Neuronal stem cell (in vitro differentiated cells): ENCODE data around the gene WDPCP.
"Not testable (repeated sequence)": the region's sequence is repeated elsewhere in the genome, so short reads cannot be mapped to it uniquely, and the experiment has no call there.

Experiments used
- DNase-seq: peaks from one replicate; pipeline ENCODE4 v3.0.0-alpha.2; 2013; ENCODE audit warnings: low spot score
- H2AFZ ChIP-seq: one replicate; pipeline ENCODE4 v1.6.1; 2013; ENCODE audit warnings: mild to moderate bottlenecking, low read length, inconsistent platforms
- H2AK5ac ChIP-seq: 2 replicates; pipeline ENCODE4 v1.6.1; 2013; ENCODE audit warnings: low read depth, mild to moderate bottlenecking, inconsistent platforms, low read length, moderate library complexity, mixed read lengths
- H2BK120ac ChIP-seq: 2 replicates; pipeline ENCODE4 v1.6.1; 2013; ENCODE audit warnings: low read depth, mild to moderate bottlenecking, inconsistent platforms, low read length, moderate library complexity, mixed read lengths
- H2BK12ac ChIP-seq: one replicate; pipeline ENCODE4 v1.6.1; 2013; ENCODE audit warnings: low read length, inconsistent platforms
- H2BK15ac ChIP-seq: 2 replicates; pipeline ENCODE4 v1.6.1; 2013; ENCODE audit warnings: mild to moderate bottlenecking, low read length, inconsistent platforms, mixed read lengths
- H2BK5ac ChIP-seq: one replicate; pipeline ENCODE4 v1.6.1; 2013; ENCODE audit warnings: inconsistent platforms, mild to moderate bottlenecking, low read length, moderate library complexity
- H3K14ac ChIP-seq: one replicate; pipeline ENCODE4 v1.6.1; 2013; ENCODE audit warnings: low read length, inconsistent platforms
- H3K18ac ChIP-seq: 2 replicates; pipeline ENCODE4 v1.6.1; 2013; ENCODE audit warnings: low read length, inconsistent platforms
- H3K23ac ChIP-seq: 2 replicates; pipeline ENCODE4 v1.6.1; 2013; ENCODE audit warnings: low read depth, mild to moderate bottlenecking, mixed read lengths, low read length, inconsistent platforms; ENCODE audit not compliant: poor library complexity
- H3K27ac ChIP-seq: replicated peaks from 3 replicates; pipeline ENCODE4 v1.5.1; 2013; ENCODE audit warnings: low read length, inconsistent platforms
- H3K27me3 ChIP-seq, 3 experiments: 2 replicates each; pipeline ENCODE4 v1.6.1; 2013; ENCODE audit warnings: low read length in 3 of 3, mild to moderate bottlenecking in 2 of 3, inconsistent platforms in 1 of 3, low read depth in 1 of 3, mixed read lengths in 1 of 3, moderate library complexity in 1 of 3; ENCODE audit not compliant: control insufficient read depth in 3 of 3, insufficient read depth in 3 of 3
- H3K36me3 ChIP-seq, 2 donors: replicated peaks in 1 of 2; 2 replicates each; pipeline ENCODE4 v1.6.1; 2013; ENCODE audit warnings: low read length in 2 of 2; ENCODE audit not compliant: control insufficient read depth in 2 of 2, insufficient read depth in 2 of 2
- H3K4ac ChIP-seq: 2 replicates; pipeline ENCODE4 v1.6.1; 2013; ENCODE audit warnings: inconsistent platforms, mild to moderate bottlenecking, low read length, moderate library complexity
- H3K4me1 ChIP-seq, 2 donors: 1 replicate in 1 of 2; 2 replicates in 1 of 2; pipeline ENCODE4 v1.6.1; 2013; ENCODE audit warnings: low read length in 2 of 2, low read depth in 1 of 2; ENCODE audit not compliant: control insufficient read depth in 2 of 2, insufficient read depth in 1 of 2
- H3K4me2 ChIP-seq: one replicate; pipeline ENCODE4 v1.6.1; 2013; ENCODE audit warnings: mild to moderate bottlenecking, low read length, inconsistent platforms; ENCODE audit not compliant: insufficient read depth, poor library complexity, severe bottlenecking
- H3K4me3 ChIP-seq, 2 donors: 2 replicates each; pipeline ENCODE4 v1.5.1; 2013; ENCODE audit warnings: low read length in 2 of 2, mild to moderate bottlenecking in 2 of 2, inconsistent platforms in 1 of 2, moderate library complexity in 1 of 2
- H3K79me1 ChIP-seq: one replicate; pipeline ENCODE4 v1.6.1; 2013; ENCODE audit warnings: low read depth, mild to moderate bottlenecking, inconsistent platforms, low read length, moderate library complexity
- H3K9ac ChIP-seq: one replicate; pipeline ENCODE4 v1.6.1; 2013; ENCODE audit warnings: mild to moderate bottlenecking, low read depth, low read length, inconsistent platforms; ENCODE audit not compliant: poor library complexity
- H3K9me3 ChIP-seq, 2 donors: replicated peaks in 1 of 2; 2 replicates each; pipeline versions ENCODE3 to v1.6.1; 2013; ENCODE audit warnings: low read length in 2 of 2, mild to moderate bottlenecking in 2 of 2, inconsistent platforms in 1 of 2, low read depth in 1 of 2, mixed read lengths in 1 of 2, moderate library complexity in 1 of 2; ENCODE audit not compliant: control insufficient read depth in 2 of 2, insufficient read depth in 1 of 2
- H4K8ac ChIP-seq: one replicate; pipeline ENCODE4 v1.6.1; 2013; ENCODE audit warnings: low read depth, mild to moderate bottlenecking, inconsistent platforms, low read length, moderate library complexity
- H4K91ac ChIP-seq: one replicate; pipeline ENCODE4 v1.6.1; 2013; ENCODE audit warnings: low read length, low read depth, mild to moderate bottlenecking, inconsistent platforms; ENCODE audit not compliant: poor library complexity
- WGBS, 2 donors: extraction: QIAGEN DNeasy Blood & Tissue Kit; methylation state at CpG; one replicate each; pipeline ENCODE4 v1.1.7; 2013; ENCODE audit warnings: missing lambda C conversion rate in 2 of 2, mixed read lengths in 1 of 2; ENCODE audit not compliant: insufficient read length in 2 of 2, insufficient replicate concordance in 1 of 2; ENCODE audit errors: extremely low coverage in 2 of 2; 5-methylcytosine and 5-hydroxymethylcytosine counted together

The WDPCP gene

GRCh38 chr2:63334910-63335309, 253.4 kb downstream of the WDPCP start:
- no peak overlapping the region for H4K8ac ChIP-seq
- no peak overlapping the region for H3K18ac ChIP-seq
- no peaks in the 10 kb centered on the region for H3K4me1 ChIP-seq
- H3K14ac ChIP-seq, result no peak overlapping the region
- H3K4me2 ChIP-seq, result no peak overlapping the region
- no peak overlapping the region for H2BK15ac ChIP-seq
- no peak for DNase-seq
- no peak overlapping the region for H2BK120ac ChIP-seq
- H4K91ac ChIP-seq, result no peak overlapping the region
- no peak overlapping the region for H3K9ac ChIP-seq
- H3K23ac ChIP-seq, result no peak overlapping the region
- H3K4ac ChIP-seq, result no peak overlapping the region
- no peaks in the 10 kb centered on the region for H3K9me3 ChIP-seq
- no peak overlapping the region for H2BK12ac ChIP-seq
- H2AK5ac ChIP-seq, result no peak overlapping the region
- WGBS, 2 donors, result no CpG with 5 or more reads among the region's 1 CpG
- H3K27ac ChIP-seq, result no peak overlapping the region
- no peaks in the 10 kb centered on the region for H3K79me1 ChIP-seq
- no peak overlapping the region for H2AFZ ChIP-seq
- H3K27me3 ChIP-seq, result no peaks in the 10 kb centered on the region
- no peaks in the 10 kb centered on the region for H3K36me3 ChIP-seq
- no peak overlapping the region for H2BK5ac ChIP-seq
- no peak overlapping the region for H3K4me3 ChIP-seq

- Histone ChIP-seq H3K27ac (no peak overlapping the region), H3K4me3 (no peak overlapping the region), H3K18ac (no peak overlapping the region), H3K23ac (no peak overlapping the region), H3K4me1 (no peaks in the 10 kb centered on the region), H2BK12ac (no peak overlapping the region), H2BK15ac (no peak overlapping the region), H3K36me3 (no peaks in the 10 kb centered on the region), H2AFZ (no peak overlapping the region), H3K4me2 (no peak overlapping the region), H3K27me3 (no peaks in the 10 kb centered on the region), H2BK5ac (no peak overlapping the region), H4K8ac (no peak overlapping the region), H2BK120ac (no peak overlapping the region), H3K14ac (no peak overlapping the region), H3K9me3 (no peaks in the 10 kb centered on the region), H4K91ac (no peak overlapping the region), H3K79me1 (no peaks in the 10 kb centered on the region), H2AK5ac (no peak overlapping the region), H3K4ac (no peak overlapping the region), H3K9ac (no peak overlapping the region)
- no peak for DNase-seq
- no CpG with 5 or more reads among the region's 1 CpG for WGBS, 2 donors
These were observed 261.8 kb downstream of the WDPCP start for GRCh38 chr2:63326473-63326872.

DNA sequence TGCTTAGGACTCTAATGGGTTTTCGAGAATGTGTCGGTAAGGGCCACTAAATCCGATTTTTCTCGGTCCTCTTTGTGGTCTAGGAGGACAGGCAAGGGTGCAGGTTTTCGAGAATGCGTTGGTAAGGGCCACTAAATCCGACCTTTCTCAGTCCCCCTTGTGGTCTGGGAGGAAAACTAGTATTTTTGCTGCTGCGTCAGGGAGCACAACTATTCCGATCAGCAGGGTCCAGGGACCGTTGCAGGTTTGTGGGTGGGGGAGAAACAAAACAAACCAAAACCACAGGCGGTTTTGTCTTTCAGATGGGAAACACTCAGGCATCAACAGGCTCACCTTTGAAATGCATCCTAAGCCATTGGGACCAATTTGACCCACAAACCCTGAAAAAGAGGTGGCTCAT, 264.6 kb downstream of the WDPCP start:
- WGBS, 2 donors, result no CpG with 5 or more reads among the region's 11 CpGs
- H2BK15ac ChIP-seq, H3K4me1 ChIP-seq, H4K8ac ChIP-seq, H3K9ac ChIP-seq, H3K79me1 ChIP-seq, H2AK5ac ChIP-seq, H3K4me2 ChIP-seq, H3K4ac ChIP-seq, H3K9me3 ChIP-seq, H2BK120ac ChIP-seq, H3K27ac ChIP-seq, H2BK5ac ChIP-seq, H3K23ac ChIP-seq, H3K4me3 ChIP-seq, DNase-seq, H2BK12ac ChIP-seq, H3K14ac ChIP-seq, H3K27me3 ChIP-seq, H2AFZ ChIP-seq, H3K36me3 ChIP-seq, H3K18ac ChIP-seq, H4K91ac ChIP-seq: not testable (repeated sequence)

- not testable (repeated sequence) for H2BK12ac ChIP-seq, H3K4me2 ChIP-seq, H2BK5ac ChIP-seq, H2AFZ ChIP-seq, H4K91ac ChIP-seq, H3K4ac ChIP-seq, H2BK120ac ChIP-seq, H2BK15ac ChIP-seq, H3K9me3 ChIP-seq, H3K27me3 ChIP-seq, H3K14ac ChIP-seq, H3K9ac ChIP-seq, H3K79me1 ChIP-seq, H3K18ac ChIP-seq, H3K23ac ChIP-seq, H3K4me1 ChIP-seq, H3K4me3 ChIP-seq, H3K27ac ChIP-seq, H2AK5ac ChIP-seq, DNase-seq, H4K8ac ChIP-seq, H3K36me3 ChIP-seq
- no CpG with 5 or more reads among the region's 2 CpGs for WGBS, 2 donors
These were observed 266.3 kb downstream of the WDPCP start for GRCh38 chr2:63321973-63322372.
